Endodermal cell (in vitro differentiated cells): ENCODE results near the gene SLC38A10. TPM values are rescaled to one million over a fixed set of nuclear protein-coding genes. Genes with fewer than 3 reads are reported as not detected.

Experiments
- DNase-seq: peaks from one replicate; pipeline ENCODE4 v3.0.0-alpha.2; 2017
- H3K27ac ChIP-seq: 2 replicates; pipeline ENCODE4 v1.5.1; 2013; ENCODE audit warnings: mild to moderate bottlenecking, low read depth, low read length, moderate library complexity
- H3K27me3 ChIP-seq: 2 replicates; pipeline ENCODE4 v1.6.1; 2013; ENCODE audit warnings: mild to moderate bottlenecking, low read length, moderate library complexity; ENCODE audit not compliant: insufficient read depth, control insufficient read depth, poor library complexity, severe bottlenecking
- H3K36me3 ChIP-seq: 2 replicates; pipeline ENCODE4 v1.7.0; 2013; ENCODE audit warnings: mild to moderate bottlenecking, low read length, moderate library complexity; ENCODE audit not compliant: control insufficient read depth, insufficient read depth
- H3K4me1 ChIP-seq: one replicate; pipeline ENCODE4 v1.7.0; 2013; ENCODE audit warnings: low read length; ENCODE audit not compliant: control insufficient read depth, insufficient read depth
- H3K4me3 ChIP-seq: 2 replicates; pipeline ENCODE4 v1.5.1; 2013; ENCODE audit warnings: mild to moderate bottlenecking, low read length, moderate library complexity
- H3K9ac ChIP-seq: 2 replicates; pipeline ENCODE4 v1.6.1; 2013; ENCODE audit warnings: mild to moderate bottlenecking, low read length, moderate library complexity; ENCODE audit not compliant: poor library complexity, severe bottlenecking; ENCODE audit errors: extremely low read depth
- H3K9me3 ChIP-seq: 2 replicates; pipeline ENCODE4 v1.6.1; 2013; ENCODE audit warnings: mild to moderate bottlenecking, low read length, moderate library complexity; ENCODE audit not compliant: control insufficient read depth
- H3K27ac Mint-ChIP-seq: 2 replicates; pipeline ENCODE4 v1.8.0; 2020; ENCODE audit warnings: mixed read lengths
- H3K27me3 Mint-ChIP-seq: 2 replicates; pipeline ENCODE4 v1.8.0; 2021; ENCODE audit warnings: mild to moderate bottlenecking, mixed read lengths; ENCODE audit not compliant: insufficient read depth
- H3K36me3 Mint-ChIP-seq: 2 replicates; pipeline ENCODE4 v1.8.0; 2020; ENCODE audit warnings: low read depth, mixed read lengths
- H3K4me1 Mint-ChIP-seq: 2 replicates; pipeline ENCODE4 v1.8.0; 2020; ENCODE audit warnings: mixed read lengths
- H3K4me3 Mint-ChIP-seq: 2 replicates; pipeline ENCODE4 v1.8.0; 2020; ENCODE audit warnings: mild to moderate bottlenecking, moderate library complexity, mixed read lengths
- H3K9me3 Mint-ChIP-seq: 2 replicates; pipeline ENCODE4 v1.8.0; 2020; ENCODE audit warnings: mild to moderate bottlenecking, mixed read lengths
- WGBS, 2 experiments: methylation state at CpG; one replicate each; pipeline versions ENCODE4 v1.1.5 to v1.1.7; 2013; ENCODE audit warnings: missing lambda C conversion rate in 2 of 2, mixed read lengths in 1 of 2; ENCODE audit not compliant: insufficient coverage in 1 of 2, insufficient read length in 1 of 2; 5-methylcytosine and 5-hydroxymethylcytosine counted together
- total RNA-seq, 2 donors: library from RNA; stranded (reverse); fragmentation: NEBNext Ultra II Directional in 1 of 2; extraction: Animal tissue kit (Norgen Biotek cat#: 25700) in 1 of 2; gene quantifications; 2 replicates in 1 of 2; 3 replicates in 1 of 2; pipeline ENCODE4 v1.2.1, GENCODE V29; 2021
- TF ChIP-seq, protein P1 (sequence below): fragments of 200-600 bp; sonication (generic); conservative IDR thresholded peaks from 2 replicates; pipeline ENCODE4 v1.5.0; 2021; ENCODE audit warnings: antibody characterized with exemption, mild to moderate bottlenecking

Gene SLC38A10
- total RNA-seq, 2 donors from 2014 or later = 60.2 to 90.3 TPM

DNA sequence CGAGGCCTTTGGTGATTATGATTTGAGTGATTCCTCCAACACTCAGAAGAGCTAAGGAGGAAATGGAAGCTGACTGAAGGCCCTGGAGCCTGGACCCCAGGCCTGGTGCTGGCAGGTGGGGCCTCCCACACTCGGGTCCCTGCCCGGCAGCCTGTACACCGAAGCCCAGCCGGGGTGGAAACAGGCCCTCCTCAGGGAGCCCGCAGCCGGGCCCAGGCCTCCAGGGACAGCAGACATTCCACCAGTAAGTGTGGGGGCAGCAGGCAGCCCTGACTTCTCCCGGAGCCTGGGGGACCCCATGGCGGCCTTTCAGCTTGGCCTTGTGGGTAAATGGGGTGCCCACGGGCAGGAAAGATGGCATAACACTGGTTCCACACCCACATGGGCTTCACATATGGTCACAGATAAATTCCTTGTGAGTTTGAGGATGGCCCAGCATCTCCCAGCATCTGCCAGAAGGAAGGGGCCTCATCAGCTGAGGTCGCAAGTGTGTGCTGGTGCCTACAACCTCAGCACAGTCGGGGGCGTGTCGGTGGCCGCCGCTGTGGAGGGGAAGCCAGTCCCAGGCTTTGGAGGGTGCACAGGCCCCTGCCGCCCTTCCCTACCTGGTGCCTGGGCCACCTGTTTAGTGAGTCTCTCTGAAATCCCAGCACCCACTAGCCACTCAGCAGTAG lies 29.2 kb upstream of the SLC38A10 start:
- H3K27me3 Mint-ChIP-seq = peaks cover 4% of the 10 kb centered on the region
- H3K9me3 Mint-ChIP-seq = no peaks in the 10 kb centered on the region
- Histone ChIP-seq H3K4me1 (no peaks in the 10 kb centered on the region), H3K9ac (no peak overlapping the region), H3K9me3 (no peaks in the 10 kb centered on the region), H3K27me3 (no peaks in the 10 kb centered on the region), H3K27ac (no peak overlapping the region), H3K36me3 (no peaks in the 10 kb centered on the region), H3K4me3 (no peak overlapping the region)
- WGBS, 2 experiments = 93 to 94% methylated on average over 9 to 17 of the region's 17 CpGs
- H3K27ac Mint-ChIP-seq = no peak overlapping the region
- TF ChIP-seq, protein P1, sequence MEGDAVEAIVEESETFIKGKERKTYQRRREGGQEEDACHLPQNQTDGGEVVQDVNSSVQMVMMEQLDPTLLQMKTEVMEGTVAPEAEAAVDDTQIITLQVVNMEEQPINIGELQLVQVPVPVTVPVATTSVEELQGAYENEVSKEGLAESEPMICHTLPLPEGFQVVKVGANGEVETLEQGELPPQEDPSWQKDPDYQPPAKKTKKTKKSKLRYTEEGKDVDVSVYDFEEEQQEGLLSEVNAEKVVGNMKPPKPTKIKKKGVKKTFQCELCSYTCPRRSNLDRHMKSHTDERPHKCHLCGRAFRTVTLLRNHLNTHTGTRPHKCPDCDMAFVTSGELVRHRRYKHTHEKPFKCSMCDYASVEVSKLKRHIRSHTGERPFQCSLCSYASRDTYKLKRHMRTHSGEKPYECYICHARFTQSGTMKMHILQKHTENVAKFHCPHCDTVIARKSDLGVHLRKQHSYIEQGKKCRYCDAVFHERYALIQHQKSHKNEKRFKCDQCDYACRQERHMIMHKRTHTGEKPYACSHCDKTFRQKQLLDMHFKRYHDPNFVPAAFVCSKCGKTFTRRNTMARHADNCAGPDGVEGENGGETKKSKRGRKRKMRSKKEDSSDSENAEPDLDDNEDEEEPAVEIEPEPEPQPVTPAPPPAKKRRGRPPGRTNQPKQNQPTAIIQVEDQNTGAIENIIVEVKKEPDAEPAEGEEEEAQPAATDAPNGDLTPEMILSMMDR = no peak
- H3K4me1 Mint-ChIP-seq = peaks cover 2% of the 10 kb centered on the region
- no peak for DNase-seq
- no peak overlapping the region for H3K4me3 Mint-ChIP-seq
- H3K36me3 Mint-ChIP-seq = peaks cover 1% of the 10 kb centered on the region

DNA sequence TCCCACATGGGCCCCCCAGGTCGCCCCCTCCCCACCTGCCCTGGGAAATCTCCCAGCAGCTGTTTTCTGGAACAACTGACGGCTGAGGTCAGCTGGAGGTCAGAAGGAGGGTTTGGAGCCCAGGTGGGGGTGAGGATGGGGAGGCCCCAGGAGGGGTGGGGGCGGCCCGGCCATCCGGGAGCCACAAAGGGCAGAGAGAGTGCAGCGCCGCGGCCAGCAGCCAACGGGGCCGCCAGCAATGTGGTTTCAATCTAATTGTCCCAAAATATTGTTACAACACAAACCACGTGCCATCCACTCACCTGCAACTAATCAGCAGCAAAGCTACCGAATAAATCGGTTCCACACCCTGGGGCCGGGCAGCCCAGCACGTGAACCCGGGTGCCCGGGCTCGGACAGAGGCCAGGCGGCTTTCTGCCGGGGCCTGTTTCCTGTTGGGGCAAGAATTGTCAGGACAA lies 28.3 kb upstream of the SLC38A10 start:
- no peak overlapping the region for H3K27ac ChIP-seq
- no peaks in the 10 kb centered on the region for H3K27me3 ChIP-seq
- no peak overlapping the region for H3K9ac ChIP-seq
- Mint-ChIP-seq H3K9me3 (no peaks in the 10 kb centered on the region), H3K4me3 (no peak overlapping the region), H3K27me3 (peaks cover 4% of the 10 kb centered on the region), H3K4me1 (peaks cover 1% of the 10 kb centered on the region), H3K36me3 (peaks cover 1% of the 10 kb centered on the region), H3K27ac (no peak overlapping the region)
- H3K4me1 ChIP-seq = no peaks in the 10 kb centered on the region
- TF ChIP-seq, protein P1 = no peak
- no peak overlapping the region for H3K4me3 ChIP-seq
- WGBS, 2 experiments = 95 to 96% methylated on average over 12 to 20 of the region's 20 CpGs
- H3K9me3 ChIP-seq = no peaks in the 10 kb centered on the region
- DNase-seq = no peak
- H3K36me3 ChIP-seq = no peaks in the 10 kb centered on the region

DNA sequence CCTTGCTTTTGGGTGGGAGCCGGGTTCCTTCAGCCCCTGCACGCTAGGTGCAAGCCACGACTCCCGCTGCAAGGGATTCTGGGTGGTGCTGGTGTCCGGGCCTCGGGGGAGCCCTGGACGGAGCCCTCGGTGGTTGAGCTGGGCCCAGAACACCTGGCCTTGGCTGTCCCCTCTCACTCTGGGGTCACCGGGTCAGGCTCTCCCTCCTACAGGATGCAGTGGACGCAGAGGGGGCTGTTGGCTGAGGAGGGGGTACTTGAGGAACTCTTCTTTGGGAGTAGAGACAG lies 27.9 kb upstream of the SLC38A10 start:
- H3K9me3 ChIP-seq = no peaks in the 10 kb centered on the region
- Mint-ChIP-seq H3K4me3 (no peak overlapping the region), H3K27ac (no peak overlapping the region), H3K4me1 (peaks cover 3% of the 10 kb centered on the region), H3K27me3 (peaks cover 4% of the 10 kb centered on the region), H3K36me3 (peaks cover 1% of the 10 kb centered on the region), H3K9me3 (no peaks in the 10 kb centered on the region)
- H3K27me3 ChIP-seq = no peaks in the 10 kb centered on the region
- no peak for DNase-seq
- no peak overlapping the region for H3K27ac ChIP-seq
- WGBS, 2 experiments = 90 to 93% methylated on average over 6 to 10 of the region's 10 CpGs
- no peaks in the 10 kb centered on the region for H3K4me1 ChIP-seq
- no peak overlapping the region for H3K4me3 ChIP-seq
- H3K9ac ChIP-seq = no peak overlapping the region
- TF ChIP-seq, protein P1 = no peak
- no peaks in the 10 kb centered on the region for H3K36me3 ChIP-seq
